Esophagus muscularis mucosa (tissue), 4 donors: ENCODE measurements around the gene NRCAM.

Source experiments
- CTCF ChIP-seq, 3 experiments: fragments of 200-600 bp in 2 of 3; fragments of 450-650 bp in 1 of 3; sonication (generic) in 2 of 3; IDR thresholded peaks; one replicate each; pipeline ENCODE4 v1.5.1; 2017 to 2019; ENCODE audit warnings: antibody characterized with exemption in 3 of 3, mild to moderate bottlenecking in 2 of 3, moderate library complexity in 1 of 3
- EP300 ChIP-seq: sonication (generic); formaldehyde crosslinking; IDR thresholded peaks from one replicate; pipeline ENCODE4 v1.6.1; 2017; ENCODE audit warnings: antibody characterized with exemption
- POLR2A ChIP-seq: fragments of 450-650 bp; IDR thresholded peaks from one replicate; pipeline ENCODE4 v1.6.1; 2017; ENCODE audit warnings: antibody characterized with exemption, moderate library complexity, mild to moderate bottlenecking, low read depth
- POLR2AphosphoS5 ChIP-seq, 2 donors: sonication (generic); formaldehyde crosslinking; IDR thresholded peaks; one replicate each; pipeline ENCODE4 v1.6.1; 2017; ENCODE audit warnings: antibody characterized with exemption in 2 of 2

GRCh38 chr7:108413337-108413736 lies 42.9 kb downstream of the NRCAM start:
- no peak for TF ChIP-seq EP300
- no peak for TF ChIP-seq POLR2A
- no peak for TF ChIP-seq CTCF (IDR thresholded peaks at IDR 0.05)
- TF ChIP-seq POLR2AphosphoS5 (IDR thresholded peaks at IDR 0.05) = no peak
